Measurements from ENCODE around the gene AKAP1.

AKAP1 gene

GRCh38 chr17:57073626-57074025 lies 11.4 kb upstream of the AKAP1 start:
- no peak overlapping the region for H3K4me3 ChIP-seq (ENCODE audit: low read depth, low read length)
- no peak for TF ChIP-seq CTCF (IDR thresholded peaks at IDR 0.05; ENCODE audit: insufficient read depth, low read depth, low read length, missing control alignments)
- no peak for DNase-seq (ENCODE audit: low read depth)

- no peak for DNase-seq (ENCODE audit: low read depth)
- TF ChIP-seq CTCF (IDR thresholded peaks at IDR 0.05; ENCODE audit: insufficient read depth, low read depth, low read length, missing control alignments) = no peak
Measured at GRCh38 chr17:57075193-57075592, 9.9 kb upstream of the AKAP1 start.

GRCh38 chr17:57075785-57076184 lies 9.3 kb upstream of the AKAP1 start:
- no peak for DNase-seq (ENCODE audit: low read depth)
- TF ChIP-seq CTCF (IDR thresholded peaks at IDR 0.05; ENCODE audit: insufficient read depth, low read depth, low read length, missing control alignments) = no peak

More at GRCh38 chr17:57075193-57075592, 9.9 kb upstream of the AKAP1 start:
- no peak overlapping the region for H3K4me3 ChIP-seq (ENCODE audit: low read depth, low read length)

GRCh38 chr17:57077000-57077399 lies 8.0 kb upstream of the AKAP1 start:
- no peak for DNase-seq (ENCODE audit: low read depth)
- no peak overlapping the region for H3K4me3 ChIP-seq (ENCODE audit: low read depth, low read length)
- TF ChIP-seq CTCF (IDR thresholded peaks at IDR 0.05; ENCODE audit: insufficient read depth, low read depth, low read length, missing control alignments) = no peak

More at GRCh38 chr17:57075785-57076184, 9.3 kb upstream of the AKAP1 start:
- H3K4me3 ChIP-seq (ENCODE audit: low read depth, low read length) = no peak overlapping the region

- no peak for DNase-seq (ENCODE audit: low read depth)
Measured at GRCh38 chr17:57078274-57078673, 6.8 kb upstream of the AKAP1 start.

GRCh38 chr17:57080718-57081117 lies 4.3 kb upstream of the AKAP1 start:
- H3K4me3 ChIP-seq (ENCODE audit: low read depth, low read length) = no peak overlapping the region
- peak; percentile 73 for DNase-seq (ENCODE audit: low read depth)
- no peak for TF ChIP-seq CTCF (IDR thresholded peaks at IDR 0.05; ENCODE audit: insufficient read depth, low read depth, low read length, missing control alignments)

More at GRCh38 chr17:57078274-57078673, 6.8 kb upstream of the AKAP1 start:
- H3K4me3 ChIP-seq (ENCODE audit: low read depth, low read length) = no peak overlapping the region
- TF ChIP-seq CTCF (IDR thresholded peaks at IDR 0.05; ENCODE audit: insufficient read depth, low read depth, low read length, missing control alignments) = no peak

GRCh38 chr17:57082441-57082840 lies 2.6 kb upstream of the AKAP1 start:
- no peak for TF ChIP-seq CTCF (IDR thresholded peaks at IDR 0.05; ENCODE audit: insufficient read depth, low read depth, low read length, missing control alignments)
- H3K4me3 ChIP-seq (ENCODE audit: low read depth, low read length) = no peak overlapping the region
- peak; percentile 17 for DNase-seq (ENCODE audit: low read depth)
